Gastrocnemius medialis (tissue), 4 donors: Measurements from ENCODE around the gene KCMF1.
"Not testable (repeated sequence)": the region's sequence is repeated elsewhere in the genome, so short reads cannot be mapped to it uniquely, and the experiment has no call there.

Experiments used
- CTCF ChIP-seq, 5 experiments: fragments of 450-650 bp in 3 of 5; fragments of 200-600 bp in 2 of 5; sonication (generic) in 2 of 5; IDR thresholded peaks in 4 of 5; conservative IDR thresholded peaks in 1 of 5; 1 replicate in 4 of 5; 2 replicates in 1 of 5; pipeline ENCODE4 v1.5.1; 2016 to 2019; ENCODE audit warnings: antibody characterized with exemption in 5 of 5, mild to moderate bottlenecking in 3 of 5, moderate library complexity in 3 of 5
- POLR2A ChIP-seq, 2 donors: fragments of 450-650 bp; IDR thresholded peaks; one replicate each; pipeline ENCODE4 v1.6.1; 2017; ENCODE audit warnings: antibody characterized with exemption in 2 of 2, mild to moderate bottlenecking in 2 of 2, moderate library complexity in 2 of 2

GRCh38 chr2:84945838-84946203 lies 25.1 kb upstream of the KCMF1 start:
- TF ChIP-seq CTCF (IDR thresholded peaks at IDR 0.05 in 4 of 5, conservative IDR thresholded peaks at IDR 0.05 in 1 of 5); POLR2A (IDR thresholded peaks at IDR 0.05): not testable (repeated sequence)
